Upper lobe of left lung (tissue), 4 donors: Measurements from ENCODE around the gene PCYOX1L.

ENCODE experiments used
- POLR2A ChIP-seq, 4 donors: fragments of 450-650 bp; IDR thresholded peaks; one replicate each; pipeline ENCODE4 v1.5.1; 2016 to 2017; ENCODE audit warnings: antibody characterized with exemption in 4 of 4, mild to moderate bottlenecking in 2 of 4
- POLR2AphosphoS5 ChIP-seq, 2 donors: sonication (generic); formaldehyde crosslinking; IDR thresholded peaks; one replicate each; pipeline ENCODE4 v1.5.1; 2017; ENCODE audit warnings: antibody characterized with exemption in 2 of 2
- TF ChIP-seq, protein P1 (sequence below), 6 experiments: fragments of 450-650 bp in 4 of 6; fragments of 200-600 bp in 2 of 6; sonication (generic) in 2 of 6; IDR thresholded peaks; one replicate each; pipeline ENCODE4 v1.5.1; 2016 to 2019; ENCODE audit warnings: antibody characterized with exemption in 6 of 6

DNA sequence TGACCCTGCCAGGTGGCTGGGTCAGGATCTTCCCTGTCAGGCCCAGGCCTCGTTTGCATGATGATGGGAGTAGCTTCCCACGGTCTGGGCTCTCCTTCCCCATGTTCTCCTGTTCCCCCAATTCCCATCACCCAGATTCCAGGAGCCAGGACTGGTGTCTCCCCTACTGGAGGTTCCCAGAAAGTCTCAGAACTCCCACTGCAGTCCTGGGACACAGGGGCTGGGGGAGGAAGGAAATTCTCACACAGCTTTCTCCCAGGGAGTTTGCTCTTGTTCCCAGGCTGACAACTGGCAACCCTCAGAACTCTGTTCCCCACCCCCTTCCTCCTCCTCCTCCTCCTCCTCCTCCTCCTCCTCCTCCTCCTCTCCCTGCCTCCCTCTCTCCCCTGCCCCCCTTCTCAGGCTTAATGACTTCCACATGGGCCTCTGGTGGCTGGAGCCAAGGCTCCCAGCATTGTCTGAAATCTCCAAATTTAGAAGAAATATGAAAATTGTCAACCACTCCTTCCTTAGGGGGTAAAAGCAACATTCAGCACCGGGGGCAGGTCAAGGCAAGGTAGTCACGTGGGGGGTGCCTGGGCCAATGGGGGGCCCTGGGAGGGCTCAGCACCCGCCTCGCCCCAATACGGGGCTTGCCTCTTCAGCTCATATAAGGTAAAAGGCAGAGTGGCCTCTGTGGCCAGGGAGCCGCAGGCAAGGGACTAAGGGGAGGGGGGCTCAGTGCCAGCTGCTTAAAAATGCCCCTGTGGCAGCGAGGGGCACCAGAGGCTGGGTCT is 48.5 kb downstream of the PCYOX1L start:
- TF ChIP-seq POLR2A (IDR thresholded peaks at IDR 0.05) (peak in 2 of 4 donors; percentile 38 to 66), POLR2AphosphoS5 (IDR thresholded peaks at IDR 0.05) (peak; percentile 42 to 70)
- TF ChIP-seq, protein P1, sequence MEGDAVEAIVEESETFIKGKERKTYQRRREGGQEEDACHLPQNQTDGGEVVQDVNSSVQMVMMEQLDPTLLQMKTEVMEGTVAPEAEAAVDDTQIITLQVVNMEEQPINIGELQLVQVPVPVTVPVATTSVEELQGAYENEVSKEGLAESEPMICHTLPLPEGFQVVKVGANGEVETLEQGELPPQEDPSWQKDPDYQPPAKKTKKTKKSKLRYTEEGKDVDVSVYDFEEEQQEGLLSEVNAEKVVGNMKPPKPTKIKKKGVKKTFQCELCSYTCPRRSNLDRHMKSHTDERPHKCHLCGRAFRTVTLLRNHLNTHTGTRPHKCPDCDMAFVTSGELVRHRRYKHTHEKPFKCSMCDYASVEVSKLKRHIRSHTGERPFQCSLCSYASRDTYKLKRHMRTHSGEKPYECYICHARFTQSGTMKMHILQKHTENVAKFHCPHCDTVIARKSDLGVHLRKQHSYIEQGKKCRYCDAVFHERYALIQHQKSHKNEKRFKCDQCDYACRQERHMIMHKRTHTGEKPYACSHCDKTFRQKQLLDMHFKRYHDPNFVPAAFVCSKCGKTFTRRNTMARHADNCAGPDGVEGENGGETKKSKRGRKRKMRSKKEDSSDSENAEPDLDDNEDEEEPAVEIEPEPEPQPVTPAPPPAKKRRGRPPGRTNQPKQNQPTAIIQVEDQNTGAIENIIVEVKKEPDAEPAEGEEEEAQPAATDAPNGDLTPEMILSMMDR (IDR thresholded peaks at IDR 0.05), result no peak
